ENCODE data around the gene MYEF2.

Gene MYEF2

GRCh38 chr15:48186271-48186670, 8.2 kb upstream of the MYEF2 start:
- WGBS (ENCODE audit: insufficient coverage, insufficient read length): no CpG with 5 or more reads among the region's 3 CpGs
- H3K4me3 ChIP-seq (ENCODE audit: low read length): no peak overlapping the region
- no peaks in the 10 kb centered on the region for H3K4me1 ChIP-seq (ENCODE audit: control insufficient read depth, insufficient read depth, low read length)
- H3K36me3 ChIP-seq (ENCODE audit: control insufficient read depth, insufficient read depth, low read length): no peaks in the 10 kb centered on the region
- no peaks in the 10 kb centered on the region for H3K9me3 ChIP-seq (ENCODE audit: control insufficient read depth, insufficient read depth, low read length)
- no peak for DNase-seq (ENCODE audit: low read depth, low spot score)
- H3K27ac ChIP-seq (ENCODE audit: low read length): no peak overlapping the region
- H3K27me3 ChIP-seq (ENCODE audit: control insufficient read depth, insufficient read depth, low read length): no peaks in the 10 kb centered on the region

DNA sequence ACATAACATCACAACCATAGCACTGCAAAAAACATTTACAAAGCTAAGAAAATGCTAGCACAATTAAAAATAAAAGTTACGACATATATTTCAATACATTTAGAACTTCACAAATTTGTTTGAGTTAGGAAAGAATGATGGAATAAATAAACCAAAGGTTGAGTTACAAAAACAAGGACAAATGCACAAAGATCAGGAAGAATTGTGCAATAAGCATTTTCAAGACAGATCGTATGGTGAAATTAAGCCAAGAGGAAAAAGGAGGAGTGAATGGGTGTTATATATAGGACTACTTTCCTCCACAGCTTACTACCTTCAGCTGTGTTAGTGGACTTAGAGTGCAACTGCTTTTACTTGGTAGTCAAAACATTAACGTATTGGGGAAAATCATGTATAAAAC, 7.4 kb upstream of the MYEF2 start:
- no peak overlapping the region for H3K27ac ChIP-seq (ENCODE audit: low read length)
- no peaks in the 10 kb centered on the region for H3K27me3 ChIP-seq (ENCODE audit: control insufficient read depth, insufficient read depth, low read length)
- no peaks in the 10 kb centered on the region for H3K36me3 ChIP-seq (ENCODE audit: control insufficient read depth, insufficient read depth, low read length)
- no peak overlapping the region for H3K4me3 ChIP-seq (ENCODE audit: low read length)
- no peaks in the 10 kb centered on the region for H3K4me1 ChIP-seq (ENCODE audit: control insufficient read depth, insufficient read depth, low read length)
- no peaks in the 10 kb centered on the region for H3K9me3 ChIP-seq (ENCODE audit: control insufficient read depth, insufficient read depth, low read length)
- whole genome bisulfite sequencing (ENCODE audit: insufficient coverage, insufficient read length): no CpG with 5 or more reads among the region's 3 CpGs
- DNase-seq (ENCODE audit: low read depth, low spot score): no peak

GRCh38 chr15:48182749-48183148, 4.7 kb upstream of the MYEF2 start:
- Histone ChIP-seq H3K9me3 (ENCODE audit: control insufficient read depth, insufficient read depth, low read length) (no peaks in the 10 kb centered on the region), H3K27ac (ENCODE audit: low read length) (no peak overlapping the region), H3K4me3 (ENCODE audit: low read length) (no peak overlapping the region), H3K27me3 (ENCODE audit: control insufficient read depth, insufficient read depth, low read length) (no peaks in the 10 kb centered on the region), H3K36me3 (ENCODE audit: control insufficient read depth, insufficient read depth, low read length) (no peaks in the 10 kb centered on the region), H3K4me1 (ENCODE audit: control insufficient read depth, insufficient read depth, low read length) (no peaks in the 10 kb centered on the region)
- DNase-seq (ENCODE audit: low read depth, low spot score): no peak
- WGBS (ENCODE audit: insufficient coverage, insufficient read length): no CpG with 5 or more reads among the region's 2 CpGs

- no CpG with 5 or more reads among the region's 1 CpG for WGBS (ENCODE audit: insufficient coverage, insufficient read length)
Observed at GRCh38 chr15:48178648-48178931, 495 bp upstream of the MYEF2 start.

GRCh38 chr15:48177383-48177765, 721 bp downstream of the MYEF2 start:
- WGBS (ENCODE audit: insufficient coverage, insufficient read length): no CpG with 5 or more reads among the region's 10 CpGs
- DNase-seq (ENCODE audit: low read depth, low spot score): no peak

More at GRCh38 chr15:48178648-48178931, 495 bp upstream of the MYEF2 start:
- no peaks in the 10 kb centered on the region for H3K36me3 ChIP-seq (ENCODE audit: control insufficient read depth, insufficient read depth, low read length)
- no peaks in the 10 kb centered on the region for H3K27me3 ChIP-seq (ENCODE audit: control insufficient read depth, insufficient read depth, low read length)
- H3K4me3 ChIP-seq (ENCODE audit: low read length): peak overlapping the region; percentile 55; the same call in 1 of the 2 replicates
- no peak for DNase-seq (ENCODE audit: low read depth, low spot score)
- no peaks in the 10 kb centered on the region for H3K4me1 ChIP-seq (ENCODE audit: control insufficient read depth, insufficient read depth, low read length)
- H3K9me3 ChIP-seq (ENCODE audit: control insufficient read depth, insufficient read depth, low read length): no peaks in the 10 kb centered on the region
- H3K27ac ChIP-seq (ENCODE audit: low read length): no peak overlapping the region

DNA sequence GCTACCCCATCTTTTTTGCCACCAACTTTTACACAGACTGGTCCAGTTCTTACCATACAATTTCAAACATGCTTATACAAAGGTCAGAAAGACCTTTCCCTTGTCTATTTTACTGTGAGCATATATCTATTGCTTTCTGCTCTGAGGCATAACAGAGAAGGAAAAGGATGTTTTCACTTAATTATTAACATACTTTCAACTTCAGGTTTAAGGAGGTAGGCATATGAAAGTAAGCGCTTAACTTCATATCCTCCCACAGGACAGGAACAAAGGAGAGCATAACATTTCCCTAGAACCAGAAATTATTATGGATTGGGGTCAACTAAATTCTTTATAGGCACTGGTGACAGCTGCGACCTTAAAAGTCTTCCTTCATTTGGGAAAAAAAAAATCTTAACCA, 1.1 kb downstream of the MYEF2 start:
- peak overlapping the region; percentile 99; the same call in 1 of the 2 replicates for H3K4me3 ChIP-seq (ENCODE audit: low read length)
- DNase-seq (ENCODE audit: low read depth, low spot score): no peak
- no peaks in the 10 kb centered on the region for H3K36me3 ChIP-seq (ENCODE audit: control insufficient read depth, insufficient read depth, low read length)
- H3K27ac ChIP-seq (ENCODE audit: low read length): no peak overlapping the region
- no peaks in the 10 kb centered on the region for H3K9me3 ChIP-seq (ENCODE audit: control insufficient read depth, insufficient read depth, low read length)
- H3K4me1 ChIP-seq (ENCODE audit: control insufficient read depth, insufficient read depth, low read length): no peaks in the 10 kb centered on the region
- no peaks in the 10 kb centered on the region for H3K27me3 ChIP-seq (ENCODE audit: control insufficient read depth, insufficient read depth, low read length)
- WGBS (ENCODE audit: insufficient coverage, insufficient read length): no CpG with 5 or more reads among the region's 2 CpGs

More at GRCh38 chr15:48177383-48177765, 721 bp downstream of the MYEF2 start:
- Histone ChIP-seq H3K9me3 (ENCODE audit: control insufficient read depth, insufficient read depth, low read length) (no peaks in the 10 kb centered on the region), H3K36me3 (ENCODE audit: control insufficient read depth, insufficient read depth, low read length) (no peaks in the 10 kb centered on the region), H3K27me3 (ENCODE audit: control insufficient read depth, insufficient read depth, low read length) (no peaks in the 10 kb centered on the region), H3K27ac (ENCODE audit: low read length) (no peak overlapping the region), H3K4me3 (ENCODE audit: low read length) (peak overlapping the region; percentile 99; the same call in 1 of the 2 replicates), H3K4me1 (ENCODE audit: control insufficient read depth, insufficient read depth, low read length) (no peaks in the 10 kb centered on the region)

DNA sequence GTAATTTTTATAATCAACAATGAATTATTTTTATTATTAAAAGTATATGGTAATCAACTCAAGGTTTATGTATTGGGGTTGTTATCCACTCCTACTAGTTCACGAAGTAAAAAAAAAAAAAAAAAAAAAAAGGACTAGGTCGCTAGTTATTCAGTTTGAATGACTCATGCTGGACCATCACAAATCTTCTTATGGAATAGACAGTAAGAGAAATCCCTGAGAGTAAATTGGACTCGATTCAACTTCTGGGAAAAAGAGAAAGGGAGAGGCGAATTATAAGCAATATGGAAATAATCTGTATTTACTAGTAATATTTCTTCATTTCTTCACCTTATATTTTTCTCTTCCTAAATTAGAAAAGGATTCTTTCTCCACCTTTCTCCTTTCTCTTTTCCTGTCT, 2.0 kb downstream of the MYEF2 start:
- Histone ChIP-seq H3K9me3 (ENCODE audit: control insufficient read depth, insufficient read depth, low read length) (no peaks in the 10 kb centered on the region), H3K27ac (ENCODE audit: low read length) (no peak overlapping the region), H3K4me3 (ENCODE audit: low read length) (no peak overlapping the region), H3K27me3 (ENCODE audit: control insufficient read depth, insufficient read depth, low read length) (no peaks in the 10 kb centered on the region), H3K36me3 (ENCODE audit: control insufficient read depth, insufficient read depth, low read length) (no peaks in the 10 kb centered on the region), H3K4me1 (ENCODE audit: control insufficient read depth, insufficient read depth, low read length) (no peaks in the 10 kb centered on the region)
- WGBS (ENCODE audit: insufficient coverage, insufficient read length): no CpG with 5 or more reads among the region's 4 CpGs
- no peak for DNase-seq (ENCODE audit: low read depth, low spot score)

DNA sequence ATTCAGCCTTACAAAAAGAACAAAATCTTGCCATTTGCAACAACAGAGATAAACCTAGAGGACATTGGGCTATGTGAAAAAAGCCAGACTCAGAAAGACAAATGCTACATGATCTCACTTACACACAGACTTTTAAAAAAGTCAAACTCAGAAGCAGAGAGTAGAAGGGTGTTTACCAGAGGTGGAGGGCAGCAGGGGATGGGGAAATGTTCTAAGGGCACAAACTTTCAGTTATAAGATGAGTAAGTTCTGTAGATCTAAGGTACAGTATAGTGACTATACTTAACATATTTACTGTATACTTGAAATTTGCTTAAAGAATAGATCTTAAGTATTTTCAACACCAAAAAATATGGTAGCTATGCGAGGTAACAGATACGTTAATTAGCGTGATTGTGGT, 3.0 kb downstream of the MYEF2 start:
- H3K4me1 ChIP-seq (ENCODE audit: control insufficient read depth, insufficient read depth, low read length): no peaks in the 10 kb centered on the region
- no peaks in the 10 kb centered on the region for H3K9me3 ChIP-seq (ENCODE audit: control insufficient read depth, insufficient read depth, low read length)
- no CpG with 5 or more reads among the region's 3 CpGs for WGBS (ENCODE audit: insufficient coverage, insufficient read length)
- no peaks in the 10 kb centered on the region for H3K27me3 ChIP-seq (ENCODE audit: control insufficient read depth, insufficient read depth, low read length)
- DNase-seq (ENCODE audit: low read depth, low spot score): no peak
- no peak overlapping the region for H3K27ac ChIP-seq (ENCODE audit: low read length)
- H3K4me3 ChIP-seq (ENCODE audit: low read length): no peak overlapping the region
- no peaks in the 10 kb centered on the region for H3K36me3 ChIP-seq (ENCODE audit: control insufficient read depth, insufficient read depth, low read length)

- no CpG with 5 or more reads among the region's 1 CpG for WGBS (ENCODE audit: insufficient coverage, insufficient read length)
Observed at GRCh38 chr15:48170981-48171380, 7.1 kb downstream of the MYEF2 start.

DNA sequence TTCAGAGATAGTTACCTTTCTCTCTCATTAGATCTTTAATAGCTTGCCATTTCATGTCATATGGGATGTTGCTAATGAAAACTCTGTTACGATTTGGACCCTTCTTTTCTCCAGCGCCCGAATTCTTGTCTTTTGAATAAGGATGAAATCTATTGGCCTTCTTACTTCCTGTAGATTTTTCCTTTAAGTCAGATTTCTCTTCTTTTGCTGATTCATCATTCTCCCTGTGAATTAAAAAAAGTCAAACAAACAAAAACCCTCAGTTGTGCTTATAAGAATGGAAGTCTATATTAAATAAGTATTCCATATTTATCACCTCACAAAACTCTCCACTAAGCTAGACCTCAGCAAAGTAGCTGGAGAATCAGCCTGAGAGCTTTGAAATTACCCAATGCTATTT, 9.5 kb downstream of the MYEF2 start:
- Histone ChIP-seq H3K4me1 (ENCODE audit: control insufficient read depth, insufficient read depth, low read length) (no peaks in the 10 kb centered on the region), H3K27me3 (ENCODE audit: control insufficient read depth, insufficient read depth, low read length) (no peaks in the 10 kb centered on the region)
- no CpG with 5 or more reads among the region's 3 CpGs for WGBS (ENCODE audit: insufficient coverage, insufficient read length)

More at GRCh38 chr15:48170981-48171380, 7.1 kb downstream of the MYEF2 start:
- Histone ChIP-seq H3K27me3 (ENCODE audit: control insufficient read depth, insufficient read depth, low read length) (no peaks in the 10 kb centered on the region), H3K4me1 (ENCODE audit: control insufficient read depth, insufficient read depth, low read length) (no peaks in the 10 kb centered on the region), H3K4me3 (ENCODE audit: low read length) (no peak overlapping the region), H3K27ac (ENCODE audit: low read length) (no peak overlapping the region), H3K9me3 (ENCODE audit: control insufficient read depth, insufficient read depth, low read length) (no peaks in the 10 kb centered on the region), H3K36me3 (ENCODE audit: control insufficient read depth, insufficient read depth, low read length) (no peaks in the 10 kb centered on the region)
- no peak for DNase-seq (ENCODE audit: low read depth, low spot score)

GRCh38 chr15:48153526-48153925, 24.6 kb downstream of the MYEF2 start:
- Histone ChIP-seq H3K4me3 (ENCODE audit: low read length) (no peak overlapping the region), H3K36me3 (ENCODE audit: control insufficient read depth, insufficient read depth, low read length) (no peaks in the 10 kb centered on the region; the same call in 1 of the 2 replicates), H3K4me1 (ENCODE audit: control insufficient read depth, insufficient read depth, low read length) (no peaks in the 10 kb centered on the region), H3K9me3 (ENCODE audit: control insufficient read depth, insufficient read depth, low read length) (no peaks in the 10 kb centered on the region), H3K27ac (ENCODE audit: low read length) (no peak overlapping the region), H3K27me3 (ENCODE audit: control insufficient read depth, insufficient read depth, low read length) (no peaks in the 10 kb centered on the region)
- no peak for DNase-seq (ENCODE audit: low read depth, low spot score)
- no CpG with 5 or more reads among the region's 2 CpGs for WGBS (ENCODE audit: insufficient coverage, insufficient read length)

More for the DNA sequence above, 9.5 kb downstream of the MYEF2 start:
- no peaks in the 10 kb centered on the region for H3K9me3 ChIP-seq (ENCODE audit: control insufficient read depth, insufficient read depth, low read length)
- DNase-seq (ENCODE audit: low read depth, low spot score): no peak
- no peak overlapping the region for H3K27ac ChIP-seq (ENCODE audit: low read length)
- H3K36me3 ChIP-seq (ENCODE audit: control insufficient read depth, insufficient read depth, low read length): no peaks in the 10 kb centered on the region
- no peak overlapping the region for H3K4me3 ChIP-seq (ENCODE audit: low read length)
